Activated CD8-positive, alpha-beta memory T cell treated with anti-CD3 and anti-CD28 coated beads, Interleukin-2, amount 10 ng/mL, durations not matched to agents 7 days and 5 days (primary cell): ENCODE results near the gene TTN. TPM values are rescaled to one million over a fixed set of nuclear protein-coding genes. Genes with fewer than 3 reads are reported as not detected.

ENCODE experiments used
- ATAC-seq: fragments of 150-1000 bp; cut with Tn5 transposase; one replicate; pipeline ENCODE4 v1.10.0; 2021; ENCODE audit warnings: moderate library complexity
- CTCF ChIA-PET: fragments of 350-600 bp; sonication (Branson Sonifier 250); formaldehyde crosslinking; loops from one replicate; lab custom pipeline; 2021; ENCODE audit warnings: antibody characterized with exemption; lab: Charles Lee
- DNase-seq: peaks from one replicate; pipeline ENCODE4 v3.0.0-alpha.2; 2020
- H3K27ac Mint-ChIP-seq: one replicate; pipeline ENCODE4 v1.8.0; 2021; ENCODE audit warnings: mild to moderate bottlenecking, mixed read lengths
- H3K27me3 Mint-ChIP-seq: one replicate; pipeline ENCODE4 v1.8.0; 2021; ENCODE audit warnings: mixed read lengths
- H3K36me3 Mint-ChIP-seq: one replicate; pipeline ENCODE4 v1.8.0; 2021; ENCODE audit warnings: mild to moderate bottlenecking, mixed read lengths
- H3K4me1 Mint-ChIP-seq: one replicate; pipeline ENCODE4 v1.8.0; 2021; ENCODE audit warnings: mixed read lengths
- H3K4me3 Mint-ChIP-seq: one replicate; pipeline ENCODE4 v1.8.0; 2021; ENCODE audit warnings: mild to moderate bottlenecking, moderate library complexity, mixed read lengths
- H3K9me3 Mint-ChIP-seq: one replicate; pipeline ENCODE4 v1.8.0; 2022; ENCODE audit warnings: low read depth, mixed read lengths
- total RNA-seq, 2 experiments: library from RNA; stranded (reverse); gene quantifications; one replicate each; pipeline ENCODE4 v1.2.3, GENCODE V29; 2021

Gene TTN
- total RNA-seq, 2 experiments from 2014 or later = 7.0 to 11.5 TPM

DNA sequence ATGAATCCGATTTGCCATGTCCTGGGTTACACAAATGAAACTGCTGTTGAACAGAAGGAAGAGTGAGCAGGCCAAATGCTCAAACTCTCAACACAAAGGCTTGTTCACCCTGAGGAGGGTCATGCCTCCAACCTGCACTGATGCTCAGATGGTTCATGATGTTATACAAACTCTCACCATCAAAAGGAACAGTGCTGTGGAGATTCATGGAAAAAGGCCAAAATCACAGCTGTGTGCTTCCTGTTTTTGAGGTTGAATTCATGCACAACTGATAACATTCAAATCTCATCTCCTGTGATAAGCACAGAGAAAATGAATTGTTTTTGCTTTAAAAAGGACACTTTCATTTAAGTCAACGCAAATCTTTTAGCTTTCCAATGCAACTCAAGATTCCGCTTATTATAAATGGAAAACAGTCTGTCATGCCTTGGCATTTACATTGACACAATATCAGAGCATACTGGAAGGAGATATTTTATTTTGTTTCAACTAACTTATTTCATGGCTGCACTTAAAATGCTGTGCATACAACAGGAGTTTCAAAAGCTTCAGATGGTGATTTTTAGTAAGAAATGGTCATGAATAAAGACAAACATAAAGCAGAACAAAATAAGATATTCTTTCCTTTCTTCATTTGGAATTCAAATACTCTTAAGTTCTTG is 22.2 kb upstream of the TTN start:
- ATAC-seq = no peak
- Mint-ChIP-seq H3K9me3 (no peaks in the 10 kb centered on the region), H3K4me1 (peaks cover 3% of the 10 kb centered on the region), H3K27me3 (no peaks in the 10 kb centered on the region), H3K4me3 (no peak overlapping the region), H3K36me3 (peaks cover 1% of the 10 kb centered on the region), H3K27ac (no peak overlapping the region)
- CTCF ChIA-PET = interaction anchor here (0.6 kb wide), 1 partner anchor 392 kb away, joined by 5 read pairs; no protein-coding TSS in a partner anchor
- DNase-seq = no peak

GRCh38 chr2:178828486-178828881 is 21.3 kb upstream of the TTN start:
- Mint-ChIP-seq H3K36me3 (peaks cover 1% of the 10 kb centered on the region), H3K4me3 (no peak overlapping the region), H3K27me3 (no peaks in the 10 kb centered on the region), H3K27ac (no peak overlapping the region), H3K9me3 (no peaks in the 10 kb centered on the region), H3K4me1 (peaks cover 3% of the 10 kb centered on the region)
- ATAC-seq = no peak
- DNase-seq = no peak
- CTCF ChIA-PET = no interaction called here

- ATAC-seq (no peak), DNase-seq (no peak)
- CTCF ChIA-PET = no interaction called here
- Mint-ChIP-seq H3K9me3 (no peaks in the 10 kb centered on the region), H3K27ac (no peak overlapping the region), H3K27me3 (no peaks in the 10 kb centered on the region), H3K36me3 (peaks cover 1% of the 10 kb centered on the region), H3K4me3 (no peak overlapping the region), H3K4me1 (peaks cover 3% of the 10 kb centered on the region)
These were observed 20.7 kb upstream of the TTN start for GRCh38 chr2:178827739-178828485.

GRCh38 chr2:178827111-178827510 is 19.9 kb upstream of the TTN start:
- Mint-ChIP-seq H3K9me3 (no peaks in the 10 kb centered on the region), H3K4me1 (peaks cover 3% of the 10 kb centered on the region), H3K27me3 (no peaks in the 10 kb centered on the region), H3K4me3 (no peak overlapping the region), H3K36me3 (peaks cover 1% of the 10 kb centered on the region), H3K27ac (no peak overlapping the region)
- CTCF ChIA-PET = no interaction called here
- ATAC-seq = no peak
- DNase-seq = no peak

GRCh38 chr2:178825183-178825582 is 18.0 kb upstream of the TTN start:
- DNase-seq (no peak), ATAC-seq (no peak)
- Mint-ChIP-seq H3K4me1 (peaks cover 3% of the 10 kb centered on the region), H3K4me3 (no peak overlapping the region), H3K9me3 (no peaks in the 10 kb centered on the region), H3K27ac (no peak overlapping the region), H3K27me3 (no peaks in the 10 kb centered on the region), H3K36me3 (peaks cover 1% of the 10 kb centered on the region)
- CTCF ChIA-PET = no interaction called here

DNA sequence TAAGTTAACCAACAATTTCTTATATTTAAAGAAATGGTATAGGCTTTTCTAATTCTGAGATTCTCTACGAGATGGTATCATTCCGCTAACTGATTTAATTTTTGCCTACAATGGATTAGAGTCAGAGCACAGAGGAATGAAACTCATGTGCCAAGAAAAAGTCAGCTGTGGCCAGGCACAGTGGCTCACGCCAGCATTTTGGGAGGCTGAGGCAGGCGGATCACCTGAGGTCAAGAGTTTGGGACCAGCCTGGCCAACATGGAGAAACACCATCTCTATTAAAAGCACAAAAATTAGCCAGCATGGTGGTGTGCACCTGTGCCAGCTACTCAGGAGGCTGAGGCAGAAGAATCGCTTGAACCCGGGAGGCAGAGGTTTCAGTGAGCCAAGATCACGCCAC is 17.0 kb upstream of the TTN start:
- ATAC-seq = no peak
- Mint-ChIP-seq H3K4me3 (no peak overlapping the region), H3K27me3 (peaks cover 2% of the 10 kb centered on the region), H3K27ac (no peak overlapping the region), H3K36me3 (peaks cover 1% of the 10 kb centered on the region), H3K4me1 (peaks cover 6% of the 10 kb centered on the region), H3K9me3 (no peaks in the 10 kb centered on the region)
- CTCF ChIA-PET = interaction anchor here (0.7 kb wide), 1 partner anchor 32 kb away, joined by 3 read pairs; no protein-coding TSS in a partner anchor
- DNase-seq = no peak

DNA sequence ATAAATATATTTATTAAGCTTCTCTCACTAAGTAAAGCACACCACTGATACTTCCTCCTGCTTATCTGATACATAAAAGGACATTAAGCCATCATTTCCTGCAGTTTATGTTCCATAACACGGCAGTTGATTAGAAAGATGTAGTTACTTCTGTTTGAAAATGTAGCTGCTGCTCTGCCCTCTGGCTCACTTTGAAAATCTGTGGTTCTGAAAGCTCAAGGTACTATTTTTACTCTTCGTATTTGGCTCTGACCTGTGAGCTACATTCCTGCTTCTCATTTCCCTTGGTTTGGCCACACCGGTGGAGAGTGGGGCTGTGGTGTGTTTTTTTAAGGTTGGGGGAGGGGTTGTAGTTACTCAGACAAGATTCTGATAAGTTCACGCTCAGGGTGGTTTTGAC is 12.8 kb upstream of the TTN start:
- CTCF ChIA-PET = interaction anchor here (1.5 kb wide), 1 partner anchor 70 kb away, joined by 3 read pairs; no protein-coding TSS in a partner anchor
- no peak overlapping the region for H3K4me3 Mint-ChIP-seq
- peak; percentile 47 for DNase-seq
- no peaks in the 10 kb centered on the region for H3K9me3 Mint-ChIP-seq
- ATAC-seq = peak; percentile 39
- peaks cover 8% of the 10 kb centered on the region for H3K4me1 Mint-ChIP-seq
- H3K27me3 Mint-ChIP-seq = peaks cover 2% of the 10 kb centered on the region
- H3K36me3 Mint-ChIP-seq = no peaks in the 10 kb centered on the region
- H3K27ac Mint-ChIP-seq = peak overlapping the region; percentile 9

DNA sequence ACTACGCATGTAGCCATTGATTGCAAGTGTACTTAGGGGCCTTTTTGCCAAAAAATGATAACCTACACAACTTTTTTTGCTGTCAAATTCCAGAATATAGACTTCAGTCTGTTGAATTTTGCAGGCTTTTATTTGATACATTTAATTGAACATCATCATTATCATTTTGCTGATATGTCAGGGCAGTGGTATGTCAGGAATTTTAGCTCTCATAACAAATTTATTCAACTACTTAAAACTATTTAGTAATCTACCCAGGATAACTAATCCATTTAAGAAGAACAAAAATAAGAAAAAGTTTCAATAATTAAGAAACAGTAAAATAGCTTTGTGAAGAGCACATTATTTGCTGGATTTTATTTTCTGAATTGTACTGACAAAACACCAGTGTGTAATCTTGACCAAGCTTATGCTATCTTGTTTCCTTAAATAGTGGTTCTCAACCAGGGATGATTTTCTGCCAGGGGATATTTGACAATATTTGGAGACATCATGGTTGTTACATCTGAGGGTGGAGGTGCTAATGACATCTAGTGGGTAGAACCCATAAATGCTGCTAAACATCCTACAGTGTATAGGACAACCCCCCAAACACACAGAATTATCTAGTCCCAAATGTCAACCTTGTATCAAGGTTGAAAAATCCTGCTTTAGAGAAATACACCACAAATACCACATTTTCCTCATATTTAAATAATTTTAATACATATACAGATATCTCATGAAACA is 12.1 kb upstream of the TTN start:
- DNase-seq = no peak
- Mint-ChIP-seq H3K36me3 (no peaks in the 10 kb centered on the region), H3K27me3 (peaks cover 2% of the 10 kb centered on the region), H3K4me1 (peaks cover 8% of the 10 kb centered on the region), H3K9me3 (no peaks in the 10 kb centered on the region), H3K4me3 (no peak overlapping the region), H3K27ac (no peak overlapping the region)
- CTCF ChIA-PET = interaction anchor here (1.5 kb wide), 1 partner anchor 71 kb away, joined by 3 read pairs; no protein-coding TSS in a partner anchor
- no peak for ATAC-seq

GRCh38 chr2:178811901-178812300 is 4.7 kb upstream of the TTN start:
- Mint-ChIP-seq H3K4me1 (no peaks in the 10 kb centered on the region), H3K27me3 (no peaks in the 10 kb centered on the region), H3K9me3 (no peaks in the 10 kb centered on the region), H3K36me3 (no peaks in the 10 kb centered on the region), H3K4me3 (no peak overlapping the region), H3K27ac (no peak overlapping the region)
- no peak for ATAC-seq
- CTCF ChIA-PET = interaction anchor here (0.9 kb wide), 1 partner anchor 16 kb away, joined by 3 read pairs; no protein-coding TSS in a partner anchor
- DNase-seq = no peak

GRCh38 chr2:178811045-178811444 is 3.8 kb upstream of the TTN start:
- Mint-ChIP-seq H3K4me1 (no peaks in the 10 kb centered on the region), H3K36me3 (no peaks in the 10 kb centered on the region), H3K9me3 (no peaks in the 10 kb centered on the region), H3K27me3 (no peaks in the 10 kb centered on the region), H3K4me3 (no peak overlapping the region), H3K27ac (no peak overlapping the region)
- no peak for DNase-seq
- ATAC-seq = no peak
- CTCF ChIA-PET = no interaction called here

- Mint-ChIP-seq H3K9me3 (no peaks in the 10 kb centered on the region), H3K27me3 (no peaks in the 10 kb centered on the region), H3K27ac (no peak overlapping the region), H3K4me1 (no peaks in the 10 kb centered on the region), H3K4me3 (no peak overlapping the region), H3K36me3 (no peaks in the 10 kb centered on the region)
- CTCF ChIA-PET = no interaction called here
- DNase-seq (no peak), ATAC-seq (no peak)
These were observed 3.2 kb upstream of the TTN start for GRCh38 chr2:178810422-178810821.

- Mint-ChIP-seq H3K27ac (no peak overlapping the region), H3K9me3 (no peaks in the 10 kb centered on the region), H3K36me3 (no peaks in the 10 kb centered on the region), H3K4me3 (no peak overlapping the region), H3K4me1 (no peaks in the 10 kb centered on the region), H3K27me3 (no peaks in the 10 kb centered on the region)
- CTCF ChIA-PET = no interaction called here
- DNase-seq (no peak), ATAC-seq (no peak)
These were observed 680 bp downstream of the TTN start for GRCh38 chr2:178806543-178806942.

DNA sequence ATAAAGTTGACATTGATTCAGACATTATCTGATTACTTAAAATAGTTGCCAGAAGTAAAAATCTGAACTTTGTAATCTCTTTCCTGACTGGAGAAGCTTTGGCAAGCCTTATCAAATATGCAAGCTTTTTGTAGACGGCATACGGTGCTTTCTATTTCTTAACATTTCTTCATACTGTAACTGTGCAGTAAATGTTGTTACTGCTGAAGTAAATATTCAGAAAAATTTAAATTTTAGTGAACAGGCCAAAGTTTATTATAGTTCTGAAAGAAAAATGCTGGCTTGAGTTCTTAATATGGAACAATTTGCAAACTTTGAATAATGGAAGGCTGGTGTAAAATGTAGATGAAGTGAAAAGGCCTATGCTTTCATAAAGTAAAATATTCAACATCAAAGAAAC is 1.8 kb downstream of the TTN start:
- Mint-ChIP-seq H3K27me3 (no peaks in the 10 kb centered on the region), H3K27ac (no peak overlapping the region), H3K4me1 (no peaks in the 10 kb centered on the region), H3K9me3 (no peaks in the 10 kb centered on the region), H3K4me3 (no peak overlapping the region), H3K36me3 (no peaks in the 10 kb centered on the region)
- CTCF ChIA-PET = interaction anchor here (0.7 to 0.9 kb wide), 2 partner anchors 9 to 140 kb away, joined by 3 to 4 read pairs; no protein-coding TSS in a partner anchor
- no peak for DNase-seq
- ATAC-seq = no peak
